ENCODE measurements around the gene C1RL. TPM values are rescaled to one million over a fixed set of nuclear protein-coding genes. Genes with fewer than 3 reads are reported as not detected.

C1RL gene
- total RNA-seq, 1 donor from 2014 or later, result 117 TPM

DNA sequence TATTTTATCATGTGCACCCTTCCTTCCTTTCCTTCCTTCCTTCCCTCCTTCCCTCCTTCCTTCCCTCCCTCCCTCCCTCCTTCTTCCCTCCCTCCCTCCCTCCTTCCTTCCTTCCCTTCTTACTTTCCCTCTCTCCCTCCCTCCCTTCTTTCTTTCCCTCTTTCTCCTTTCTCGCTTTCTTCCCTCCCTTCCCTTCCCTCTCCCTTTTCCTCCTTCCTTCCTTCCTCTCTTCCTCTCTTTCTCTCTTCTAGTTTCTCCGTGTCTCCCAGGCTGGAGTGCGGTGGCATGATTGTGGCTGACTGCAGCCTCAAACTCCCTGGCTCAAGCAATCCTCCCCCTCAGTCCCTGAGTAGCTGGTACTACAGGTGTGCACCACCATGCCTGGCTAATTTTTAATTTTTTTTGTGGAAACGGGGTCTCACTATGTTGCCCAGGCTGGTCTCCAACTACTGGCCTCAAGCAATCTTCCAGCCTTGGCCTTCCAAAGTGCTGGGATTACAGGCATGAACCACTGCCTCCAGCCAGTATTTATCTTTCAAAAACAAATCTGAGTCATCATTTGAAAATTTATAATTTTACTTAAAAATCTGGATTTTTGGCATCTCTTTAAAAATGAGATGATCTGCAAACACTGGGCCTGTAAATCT, 7.8 kb downstream of the C1RL start:
- intact Hi-C loops (cut with DNase I), result no loop called here
- ATAC-seq (peak; percentile 26), DNase-seq (ENCODE audit: low spot score) (peak; percentile 18)

DNA sequence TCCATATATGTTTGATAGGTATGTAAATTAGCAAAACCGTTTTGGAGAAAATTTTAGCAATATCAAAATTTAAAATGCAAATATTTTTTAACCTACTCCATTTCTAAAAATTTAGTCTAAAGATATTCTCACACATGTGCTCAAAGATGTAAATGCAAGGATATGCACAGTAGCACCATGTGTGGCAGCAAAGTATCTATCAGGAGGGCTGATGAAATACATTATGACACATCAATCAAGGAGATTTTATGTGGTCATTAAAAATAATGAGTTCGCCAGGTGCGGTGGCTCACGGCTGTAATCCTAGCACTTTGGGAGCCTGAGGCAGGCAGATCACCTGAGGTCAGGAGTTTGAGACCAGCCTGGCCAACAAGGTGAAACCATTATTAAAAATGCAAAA, 8.8 kb downstream of the C1RL start:
- intact Hi-C loops (cut with DNase I), result no loop called here
- ATAC-seq, result no peak
- peak; percentile 28 for DNase-seq (ENCODE audit: low spot score)

DNA sequence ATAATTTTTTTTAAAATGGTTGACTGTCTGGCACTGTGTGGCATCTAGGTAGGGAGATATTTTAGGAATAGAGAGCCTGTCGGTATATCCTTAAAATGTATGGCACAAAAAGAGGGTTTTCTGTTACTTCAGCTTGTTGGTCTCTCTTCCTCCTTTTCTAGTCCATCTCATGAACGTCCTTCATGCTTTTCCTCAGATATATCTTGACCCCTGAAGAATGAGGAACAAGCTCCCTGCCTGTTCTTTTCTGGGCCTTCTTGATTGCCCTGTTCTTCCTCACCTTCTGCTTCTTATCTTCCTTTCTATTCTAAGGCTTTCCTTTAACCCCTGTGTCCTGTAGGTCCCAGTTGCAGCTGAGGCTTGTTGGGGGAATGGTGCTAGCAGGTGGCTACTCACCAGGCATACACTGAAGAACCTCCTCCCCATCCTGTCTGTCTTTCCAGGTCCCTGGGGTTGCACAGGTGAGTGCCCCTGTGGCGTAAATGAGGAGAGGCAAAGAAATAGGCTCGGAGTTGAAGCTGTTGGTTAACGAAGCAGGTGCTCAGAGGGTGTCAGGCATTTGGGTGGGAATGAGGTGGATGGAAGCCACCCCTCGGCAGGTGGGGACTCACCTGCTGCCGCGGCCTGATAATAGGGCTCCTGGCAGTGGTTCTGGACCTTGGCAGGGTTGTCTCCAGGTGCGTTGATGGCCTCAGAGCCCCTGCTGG, 9.6 kb downstream of the C1RL start:
- ATAC-seq (no peak), DNase-seq (ENCODE audit: low spot score) (peak; percentile 46)
- intact Hi-C loops (cut with DNase I), result no loop called here

DNA sequence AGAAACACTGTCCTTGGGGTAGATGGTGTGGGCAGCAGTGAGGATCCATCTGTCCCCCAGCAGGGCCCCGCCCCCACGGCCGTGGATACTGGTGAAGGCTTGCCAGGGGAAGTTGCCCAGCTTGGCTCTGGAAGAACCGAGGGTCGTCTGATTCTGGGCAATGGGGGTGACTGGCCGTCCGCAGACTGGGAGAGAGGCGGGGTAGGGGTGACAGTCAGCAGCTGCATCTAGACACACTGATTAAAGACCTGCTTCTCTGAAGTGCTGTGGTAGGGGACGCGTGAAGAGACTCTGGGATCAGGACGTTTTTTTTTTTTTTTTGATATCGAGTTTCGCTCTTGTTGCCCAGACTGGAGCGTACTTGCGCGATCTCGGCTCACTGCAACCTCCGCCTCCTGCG, 12.0 kb downstream of the C1RL start:
- DNase-seq (ENCODE audit: low spot score) (peak; percentile 61), ATAC-seq (no peak)
- intact Hi-C loops (cut with DNase I), result no loop called here

DNA sequence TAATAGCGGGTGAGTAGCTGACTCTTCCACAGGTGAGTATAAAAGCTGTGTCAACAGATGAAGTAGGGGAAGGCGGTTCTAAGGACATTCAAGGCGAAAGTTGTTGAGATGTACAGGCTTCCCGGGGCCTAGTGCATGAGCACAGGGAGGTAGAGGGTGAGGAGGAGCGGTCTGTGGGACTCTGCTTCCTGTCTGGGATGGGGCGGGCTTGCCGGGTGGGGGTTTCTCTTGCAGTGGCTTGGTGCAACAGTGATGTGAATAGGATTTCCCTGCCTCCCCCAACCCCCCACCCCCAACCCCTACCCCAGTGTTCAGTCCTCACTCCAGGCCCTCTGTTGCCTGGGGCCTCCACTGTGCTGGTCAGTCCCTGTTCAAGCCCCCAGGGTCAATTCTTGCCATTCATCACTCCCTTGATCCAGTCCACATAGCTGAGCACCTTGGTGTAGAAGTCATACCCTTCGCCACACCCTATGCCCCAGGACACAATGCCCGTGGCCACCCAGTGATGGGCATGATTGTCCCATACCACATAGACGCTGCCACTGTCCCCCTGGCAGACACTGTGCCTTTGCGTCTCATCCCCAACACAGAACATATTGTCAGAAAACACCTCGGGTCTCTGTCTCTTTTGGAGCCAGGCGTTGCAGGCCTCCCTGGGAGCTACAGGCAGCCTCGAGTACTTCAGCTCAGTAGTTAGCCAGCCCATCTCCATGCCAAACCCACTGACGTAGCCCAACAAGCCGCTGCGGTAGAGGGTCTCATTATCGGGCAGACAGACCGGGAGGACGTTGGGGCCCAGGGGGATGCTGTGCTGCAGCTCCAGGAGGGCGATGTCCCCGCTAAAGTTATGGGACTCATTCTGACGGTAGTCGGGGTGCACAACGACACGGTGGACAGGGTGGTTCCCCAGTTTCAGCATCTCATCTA, 12.7 kb downstream of the C1RL start:
- intact Hi-C loops (cut with DNase I), result no loop called here
- ATAC-seq, result no peak
- peak; percentile 55 for DNase-seq (ENCODE audit: low spot score)

DNA sequence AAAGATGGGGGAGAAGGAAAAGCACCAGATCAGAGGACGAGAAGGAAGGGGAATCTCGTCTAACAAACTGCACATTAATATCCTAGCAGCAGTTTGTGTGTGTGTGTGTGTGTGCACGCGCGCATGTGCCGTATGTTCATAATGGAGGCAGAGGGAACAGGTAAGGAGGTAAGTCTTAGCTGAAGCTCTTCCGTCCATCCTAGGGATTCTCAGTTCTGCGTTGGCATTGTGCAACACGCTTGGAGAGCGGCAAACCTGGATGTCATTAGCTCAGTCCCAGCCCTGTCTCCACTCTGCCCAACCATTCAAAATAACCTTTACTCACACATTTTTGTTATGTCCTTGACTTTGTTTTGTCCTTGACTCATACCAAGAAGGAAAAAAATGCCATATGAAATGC, 15.1 kb downstream of the C1RL start:
- DNase-seq (ENCODE audit: low spot score) (peak; percentile 62), ATAC-seq (peak; percentile 31)
- intact Hi-C loops (cut with DNase I), result no loop called here

DNA sequence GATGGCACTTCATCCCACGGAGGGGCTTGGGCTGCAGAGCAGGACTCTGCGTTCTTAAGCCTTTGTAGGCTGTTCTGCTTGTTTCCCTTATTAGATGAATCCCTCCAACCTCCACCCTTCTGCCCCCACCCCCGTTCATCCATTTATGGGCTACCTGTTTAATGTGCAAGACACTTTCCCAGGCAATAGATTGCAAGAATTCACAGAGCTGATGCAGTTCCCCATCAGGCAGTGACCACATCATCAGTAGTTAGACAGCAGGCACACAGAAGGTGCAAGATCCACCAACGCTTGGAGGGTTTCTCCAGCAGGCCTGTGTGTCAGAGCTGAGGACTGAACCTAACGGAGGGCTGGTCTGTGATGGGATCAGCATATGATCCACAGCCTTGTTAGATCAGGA, 15.5 kb downstream of the C1RL start:
- ATAC-seq (no peak), DNase-seq (ENCODE audit: low spot score) (peak; percentile 48)
- intact Hi-C loops (cut with DNase I), result no loop called here

DNA sequence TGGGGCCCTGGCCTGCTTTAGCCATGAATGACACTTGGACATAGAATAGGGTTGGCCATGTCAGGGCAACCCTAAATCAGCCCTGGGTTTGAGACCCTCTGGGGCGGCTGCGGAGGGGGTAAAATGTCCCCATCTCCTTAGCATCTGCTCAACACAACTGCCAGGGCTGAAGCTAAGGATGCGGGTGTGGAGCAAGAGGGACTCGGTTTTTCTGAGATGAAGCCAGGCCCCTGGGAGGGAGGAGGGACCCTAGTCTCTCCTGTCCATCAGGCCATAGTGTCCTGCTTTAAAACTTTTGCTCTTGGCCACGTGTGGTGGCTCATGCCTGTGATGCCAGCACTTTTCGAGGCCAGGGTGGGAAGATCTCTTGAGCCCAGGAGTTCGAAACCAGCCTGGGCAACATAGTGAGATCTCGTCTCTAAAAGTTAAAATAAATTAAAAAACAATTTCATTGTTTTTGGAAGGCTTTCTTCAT, 16.0 kb downstream of the C1RL start:
- intact Hi-C loops (cut with DNase I), result no loop called here
- ATAC-seq (no peak), DNase-seq (ENCODE audit: low spot score) (peak; percentile 58)

DNA sequence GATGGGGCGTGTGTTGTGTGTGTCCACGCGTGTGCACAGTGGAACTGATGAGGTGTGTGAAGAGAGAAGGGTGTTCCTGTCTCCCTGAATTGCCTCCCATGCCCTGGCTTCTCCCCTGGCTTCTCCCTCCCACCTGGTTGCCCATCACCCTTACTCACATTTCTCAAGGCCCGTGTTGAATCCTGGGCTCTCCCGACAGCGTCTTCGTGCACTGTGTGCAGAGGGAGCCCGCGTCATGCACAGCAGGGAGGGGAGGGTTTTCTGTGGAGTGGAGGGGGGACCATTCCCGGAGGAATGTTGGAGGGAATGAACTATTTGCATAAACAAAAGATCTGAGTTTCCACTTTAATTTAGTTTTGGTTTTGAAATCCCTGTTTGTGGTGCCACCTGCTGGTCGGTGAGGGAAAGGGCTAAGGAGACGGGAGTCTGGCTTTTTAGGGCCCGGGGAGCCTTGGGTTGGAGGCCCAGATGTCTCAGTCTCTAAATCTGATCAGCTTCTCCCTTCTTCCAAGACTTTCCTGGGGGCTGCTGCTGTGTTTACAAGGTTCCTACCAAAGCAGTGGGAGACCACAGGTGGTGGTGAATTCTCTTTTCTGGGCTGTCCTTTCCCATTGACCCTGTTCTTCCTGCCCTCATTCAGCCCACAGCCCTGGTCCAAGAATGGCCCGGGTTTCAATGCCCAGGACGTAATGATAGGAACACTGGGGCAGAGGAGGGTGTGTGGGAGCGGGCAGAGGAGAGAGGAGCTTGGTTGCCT, 16.6 kb downstream of the C1RL start, which contains the start of gene C1R:
Gene C1R, minus strand, starts transcription at position 217 of the 757 bp plus-strand sequence. Its CDS starts 57 bp downstream, at position 160.
- intact Hi-C loops (cut with DNase I), result no loop called here
- ATAC-seq (peak; percentile 91), DNase-seq (ENCODE audit: low spot score) (peak; percentile 92)

DNA sequence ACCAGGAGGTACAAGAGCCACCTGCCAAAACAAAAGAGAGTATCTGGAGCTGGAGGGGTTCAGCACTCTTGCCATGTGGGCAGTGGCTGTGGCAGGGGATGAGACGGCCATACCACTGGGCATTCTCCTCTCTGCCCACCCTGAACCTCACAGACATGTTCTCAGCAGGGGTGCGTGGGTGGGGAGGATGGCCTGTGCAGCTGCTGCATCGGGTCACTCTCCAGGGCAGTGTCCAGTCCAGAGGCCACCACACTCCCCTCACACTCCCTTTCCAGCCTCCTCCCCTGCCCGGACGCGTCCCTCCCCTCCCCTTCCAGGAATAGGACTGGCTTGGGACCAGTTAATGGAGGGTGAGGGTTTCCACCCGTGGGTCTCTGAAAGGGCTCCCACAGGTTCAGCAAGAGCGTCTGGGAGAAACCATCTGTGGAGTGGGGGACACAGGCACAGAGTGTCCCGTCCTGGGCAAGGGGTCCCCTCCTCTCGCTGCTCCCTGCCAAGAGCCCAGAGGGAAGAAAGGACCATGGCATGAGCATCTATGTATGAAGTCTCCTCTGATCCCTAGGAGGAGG, 17.3 kb downstream of the C1RL start:
- DNase-seq (ENCODE audit: low spot score) (peak; percentile 74), ATAC-seq (peak; percentile 78)
- intact Hi-C loops (cut with DNase I), result no loop called here

DNA sequence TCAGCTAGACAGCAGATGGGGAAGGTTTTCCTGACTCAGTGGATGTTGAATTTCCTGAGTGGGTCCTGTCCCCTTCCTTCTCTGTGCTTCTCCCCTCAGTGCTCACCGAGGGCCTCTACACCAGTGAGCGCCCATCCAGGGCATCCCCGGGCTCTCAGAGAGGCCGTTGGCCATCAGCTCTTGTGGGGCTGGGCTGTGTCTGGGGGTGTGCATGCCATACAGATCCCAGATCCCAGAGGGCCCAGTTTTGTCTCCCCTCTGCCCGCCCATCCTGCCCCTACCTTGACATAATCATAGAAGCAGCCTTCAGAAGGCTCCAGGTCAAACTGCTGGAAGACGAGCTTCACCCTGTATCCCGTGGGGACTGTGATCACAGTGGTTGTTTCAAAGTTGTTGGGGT, 17.8 kb downstream of the C1RL start:
- ATAC-seq, result peak; percentile 2
- peak; percentile 44 for DNase-seq (ENCODE audit: low spot score)
- intact Hi-C loops (cut with DNase I), result no loop called here

DNA sequence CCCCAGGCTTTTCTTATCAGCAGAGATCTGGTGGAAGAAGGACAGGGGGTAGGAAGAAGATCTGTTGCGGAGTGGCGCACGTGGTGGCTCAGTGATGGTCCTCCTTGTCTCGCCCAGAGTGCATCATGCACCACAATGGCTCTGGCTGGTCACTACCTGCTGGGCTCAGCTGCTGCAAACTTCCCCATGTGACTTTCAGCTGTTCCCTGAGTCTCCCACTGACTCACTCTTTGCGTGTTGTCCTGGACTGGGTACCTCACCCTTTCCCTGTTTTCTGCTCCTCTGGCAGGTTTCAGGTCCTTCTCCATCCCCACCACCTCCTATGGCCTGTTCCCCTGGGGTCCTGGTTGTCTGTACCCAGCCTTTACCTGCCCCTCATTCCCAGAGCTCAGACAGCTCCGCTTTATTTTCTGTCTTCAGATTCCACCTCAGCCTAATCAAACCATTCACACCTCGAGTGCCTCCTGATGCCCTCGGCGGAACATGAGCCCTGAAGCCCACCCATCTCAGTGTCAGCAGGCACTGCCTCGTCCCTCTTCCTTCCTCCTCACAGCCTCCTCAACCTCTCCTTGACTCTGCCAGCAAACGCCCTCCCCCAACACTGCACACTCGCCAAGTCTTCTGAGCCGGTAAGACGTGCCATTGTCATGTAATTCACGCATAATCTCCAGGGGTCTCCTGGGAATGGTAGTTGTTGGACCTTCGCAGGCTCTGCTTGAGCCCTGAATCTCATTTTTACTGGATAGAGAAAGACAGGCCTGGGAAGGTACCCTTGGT, 18.6 kb downstream of the C1RL start:
- ATAC-seq, result no peak
- intact Hi-C loops (cut with DNase I), result no loop called here
- DNase-seq (ENCODE audit: low spot score), result peak; percentile 59

DNA sequence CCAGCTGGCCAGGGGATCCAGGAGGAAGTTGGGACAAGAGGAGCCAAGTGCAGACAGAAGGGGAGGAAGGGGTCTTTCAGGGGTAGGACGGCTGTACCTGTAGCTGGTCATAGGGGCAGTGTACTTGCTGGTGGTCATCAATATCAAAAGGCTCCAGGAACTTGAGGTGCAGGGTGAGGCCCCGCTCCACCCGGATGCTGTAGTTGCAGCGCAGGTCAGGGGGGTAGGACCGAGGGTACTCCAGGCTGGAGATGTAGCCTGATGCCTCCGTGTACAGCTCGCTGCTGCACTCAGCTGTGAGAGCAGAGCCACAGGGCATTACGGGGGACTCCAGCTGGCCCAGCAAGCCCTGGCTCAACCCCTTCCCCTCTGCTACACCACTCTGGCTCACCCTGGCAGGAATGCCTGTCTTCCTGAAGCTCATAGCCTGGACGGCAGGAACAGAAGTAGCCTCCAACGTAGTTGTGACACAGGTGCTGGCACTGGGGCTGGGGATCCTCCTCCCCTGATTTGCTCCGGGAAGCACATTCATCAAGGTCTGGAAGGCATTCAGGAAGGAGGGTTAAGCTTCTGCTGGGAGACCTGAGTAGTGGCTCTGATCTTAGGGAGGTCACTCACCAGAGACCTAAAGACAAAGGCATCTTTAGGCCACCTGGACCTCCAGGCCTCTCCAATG, 19.7 kb downstream of the C1RL start:
- ATAC-seq (no peak), DNase-seq (ENCODE audit: low spot score) (no peak)
- intact Hi-C loops (cut with DNase I), result no loop called here

DNA sequence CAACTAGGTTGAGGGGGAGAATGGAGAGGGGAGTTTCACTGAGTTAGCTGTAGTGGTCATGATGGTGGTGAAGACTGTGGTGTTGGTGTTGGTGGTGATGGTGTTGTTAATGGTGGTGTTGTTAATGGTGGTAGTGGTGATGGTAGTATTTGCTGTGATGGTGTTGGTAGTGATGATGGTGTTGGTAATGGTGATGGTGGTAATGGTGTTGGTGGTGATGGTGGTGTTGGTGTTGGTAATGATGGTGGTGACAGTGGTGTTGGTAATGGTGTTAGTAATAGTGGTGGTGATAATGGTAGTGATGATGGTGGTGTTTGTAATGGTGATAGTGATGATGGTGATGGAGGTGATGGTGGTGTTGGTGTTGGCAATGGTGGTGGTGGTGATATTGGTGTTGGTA, 25.9 kb downstream of the C1RL start:
- DNase-seq (ENCODE audit: low spot score), result no peak
- ATAC-seq, result no peak
- intact Hi-C loops (cut with DNase I), result no loop called here

DNA sequence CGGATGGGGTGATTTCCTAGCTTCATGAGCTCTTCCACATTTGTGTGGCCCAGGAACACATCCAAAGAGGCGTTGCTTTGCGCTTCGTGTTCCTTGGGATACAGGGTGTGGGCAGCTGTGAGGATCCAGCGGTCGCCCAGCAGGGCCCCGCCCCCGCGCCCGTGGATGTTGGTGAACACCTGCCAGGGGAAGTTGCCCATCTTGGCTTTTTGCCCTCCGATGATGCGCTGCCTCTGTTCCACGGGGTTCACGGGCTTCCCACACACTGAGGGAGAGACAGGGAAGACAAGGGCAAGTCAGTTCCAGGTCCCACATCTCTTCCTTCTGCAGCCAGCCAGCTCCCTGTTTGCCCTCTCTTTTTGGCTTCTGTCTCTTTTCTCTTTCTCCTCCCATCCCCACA, 28.0 kb downstream of the C1RL start:
- intact Hi-C loops (cut with DNase I), result no loop called here
- DNase-seq (ENCODE audit: low spot score) (no peak), ATAC-seq (no peak)

DNA sequence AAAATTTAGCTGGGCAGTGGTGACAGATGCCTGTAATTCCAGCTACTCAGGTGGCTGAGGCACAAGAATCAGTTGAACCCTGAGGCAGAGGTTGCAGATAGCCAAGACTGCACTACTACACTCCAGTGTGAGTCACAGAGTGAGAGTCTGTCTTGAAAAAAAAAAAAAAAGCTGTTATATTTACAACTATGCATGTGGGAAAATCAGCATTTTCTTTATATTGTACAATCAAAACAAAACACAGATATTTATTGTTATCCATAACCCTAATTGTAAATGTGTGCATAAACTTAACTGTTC, 29.2 kb downstream of the C1RL start:
- intact Hi-C loops (cut with DNase I), result no loop called here
- peak; percentile 56 for ATAC-seq
- no peak for DNase-seq (ENCODE audit: low spot score)

DNA sequence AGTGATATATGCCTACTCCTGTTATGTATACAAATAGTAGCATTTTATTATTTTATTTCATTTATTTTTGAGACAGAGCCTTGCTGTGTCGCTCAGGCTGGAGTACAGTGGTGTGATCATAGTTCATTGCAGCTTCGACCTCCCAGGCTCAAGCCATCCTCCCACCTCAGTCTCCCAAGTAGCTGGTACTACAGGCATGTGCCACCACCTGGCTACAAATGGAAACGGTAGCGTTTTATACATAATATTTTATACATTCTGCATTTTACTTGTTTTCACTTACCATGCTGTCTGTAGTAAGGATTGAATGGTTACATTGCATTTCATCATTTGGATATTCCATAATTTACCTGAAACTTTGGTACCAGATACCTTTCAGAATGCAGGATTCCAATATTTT, 30.9 kb downstream of the C1RL start:
- ATAC-seq, result no peak
- intact Hi-C loops (cut with DNase I), result no loop called here
- DNase-seq (ENCODE audit: low spot score), result no peak

DNA sequence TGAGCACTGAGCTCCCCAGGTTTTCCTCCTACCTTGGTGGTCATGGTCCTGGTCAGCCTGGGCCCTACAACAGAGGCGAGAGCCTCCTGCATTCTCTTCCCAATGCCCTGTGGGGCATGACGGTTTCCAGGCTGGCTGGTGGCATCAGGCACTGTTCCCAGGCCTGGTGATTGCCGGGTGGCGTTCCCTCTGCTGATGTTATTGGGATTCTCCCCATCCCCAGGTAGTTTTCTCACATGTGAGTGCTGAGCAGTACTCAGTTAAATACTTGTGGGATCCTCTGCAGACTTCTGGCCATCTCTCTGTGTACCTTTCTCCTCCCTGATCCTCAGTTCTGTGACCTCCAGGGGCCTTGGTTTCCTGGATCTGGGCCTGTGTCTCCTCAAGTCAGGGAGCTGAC, 32.5 kb downstream of the C1RL start:
- ATAC-seq (no peak), DNase-seq (ENCODE audit: low spot score) (no peak)
- intact Hi-C loops (cut with DNase I), result no loop called here

All from sciatic nerve (tissue), 2 donors.